Measurements from ENCODE around the gene PLA2G2F.

The PLA2G2F gene

GRCh38 chr1:20138961-20139550 lies at the start of gene PLA2G2F:
TSS of gene PLA2G2F (plus strand) at chr1:20139323. CDS start at chr1:20139428, 105 bp downstream.
- no peak for DNase-seq (ENCODE audit: low read depth in 3 of 3, low spot score in 1 of 3)

GRCh38 chr1:20089328-20090077 lies 49.6 kb upstream of the PLA2G2F start:
- no peak for DNase-seq (ENCODE audit: low read depth in 3 of 3, low spot score in 1 of 3)

- DNase-seq (ENCODE audit: low read depth in 3 of 3, low spot score in 1 of 3): no peak
Observed at GRCh38 chr1:20090119-20090518, 49.0 kb upstream of the PLA2G2F start.

GRCh38 chr1:20090641-20091040 lies 48.5 kb upstream of the PLA2G2F start:
- DNase-seq (ENCODE audit: low read depth in 3 of 3, low spot score in 1 of 3): no peak

- DNase-seq (ENCODE audit: low read depth in 3 of 3, low spot score in 1 of 3): no peak
Observed at GRCh38 chr1:20093303-20093702, 45.8 kb upstream of the PLA2G2F start.

GRCh38 chr1:20093940-20094391 lies 45.2 kb upstream of the PLA2G2F start:
- DNase-seq (ENCODE audit: low read depth in 3 of 3, low spot score in 1 of 3): no peak

- DNase-seq (ENCODE audit: low read depth in 3 of 3, low spot score in 1 of 3): no peak
Observed at GRCh38 chr1:20095564-20096434, 43.3 kb upstream of the PLA2G2F start.

GRCh38 chr1:20096840-20097447 lies 42.2 kb upstream of the PLA2G2F start:
- no peak for DNase-seq (ENCODE audit: low read depth in 3 of 3, low spot score in 1 of 3)

GRCh38 chr1:20099533-20099932 lies 39.6 kb upstream of the PLA2G2F start:
- no peak for DNase-seq (ENCODE audit: low read depth in 3 of 3, low spot score in 1 of 3)

- no peak for DNase-seq (ENCODE audit: low read depth in 3 of 3, low spot score in 1 of 3)
Observed at GRCh38 chr1:20100632-20101355, 38.3 kb upstream of the PLA2G2F start.

- no peak for DNase-seq (ENCODE audit: low read depth in 3 of 3, low spot score in 1 of 3)
Observed at GRCh38 chr1:20102875-20103274, 36.2 kb upstream of the PLA2G2F start.

GRCh38 chr1:20105856-20106255 lies 33.3 kb upstream of the PLA2G2F start:
- no peak for DNase-seq (ENCODE audit: low read depth in 3 of 3, low spot score in 1 of 3)

GRCh38 chr1:20107351-20107750 lies 31.8 kb upstream of the PLA2G2F start:
- no peak for DNase-seq (ENCODE audit: low read depth in 3 of 3, low spot score in 1 of 3)

- no peak for DNase-seq (ENCODE audit: low read depth in 3 of 3, low spot score in 1 of 3)
Observed at GRCh38 chr1:20107796-20108195, 31.3 kb upstream of the PLA2G2F start.

- DNase-seq (ENCODE audit: low read depth in 3 of 3, low spot score in 1 of 3): no peak
Observed at GRCh38 chr1:20108366-20109123, 30.6 kb upstream of the PLA2G2F start.

GRCh38 chr1:20109223-20109856 lies 29.8 kb upstream of the PLA2G2F start:
- no peak for DNase-seq (ENCODE audit: low read depth in 3 of 3, low spot score in 1 of 3)

- DNase-seq (ENCODE audit: low read depth in 3 of 3, low spot score in 1 of 3): no peak
Observed at GRCh38 chr1:20110679-20111078, 28.4 kb upstream of the PLA2G2F start.

- DNase-seq (ENCODE audit: low read depth in 3 of 3, low spot score in 1 of 3): no peak
Observed at GRCh38 chr1:20111452-20111851, 27.7 kb upstream of the PLA2G2F start.

GRCh38 chr1:20112279-20113000 lies 26.7 kb upstream of the PLA2G2F start:
- no peak for DNase-seq (ENCODE audit: low read depth in 3 of 3, low spot score in 1 of 3)

All from stimulated activated CD4-positive, alpha-beta T cell treated with anti-CD3 and anti-CD28 coated beads, TNF-alpha, amount 100 ng/mL, for 1 hour (primary cell).